Stromal cell of bone marrow (primary cell): Measurements from ENCODE around the gene SH3D21.

Source experiments
- DNase-seq: peaks from one replicate; pipeline ENCODE4 v3.0.0-alpha.2; 2012; ENCODE audit warnings: low read depth

Gene SH3D21

DNA sequence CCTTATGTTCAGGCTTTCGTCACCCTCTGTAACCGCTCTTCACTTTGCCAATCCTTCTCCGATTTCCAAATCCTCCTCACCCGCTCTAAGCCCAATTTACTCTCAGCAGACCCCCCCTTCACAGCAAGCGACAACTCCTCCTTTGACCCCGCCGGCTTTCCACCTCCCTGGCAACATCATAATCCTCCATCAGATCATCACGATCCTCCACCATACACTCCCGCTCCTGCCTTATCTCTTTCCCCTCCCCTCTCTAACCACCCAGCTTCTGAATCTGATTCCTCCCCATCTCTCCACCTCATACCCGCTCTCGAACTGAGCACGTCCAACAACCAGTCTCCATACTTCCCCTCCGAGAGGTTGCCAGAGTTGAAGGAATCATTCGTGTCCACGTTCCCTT is 24.8 kb downstream of the SH3D21 start:
- DNase-seq = no peak

DNA sequence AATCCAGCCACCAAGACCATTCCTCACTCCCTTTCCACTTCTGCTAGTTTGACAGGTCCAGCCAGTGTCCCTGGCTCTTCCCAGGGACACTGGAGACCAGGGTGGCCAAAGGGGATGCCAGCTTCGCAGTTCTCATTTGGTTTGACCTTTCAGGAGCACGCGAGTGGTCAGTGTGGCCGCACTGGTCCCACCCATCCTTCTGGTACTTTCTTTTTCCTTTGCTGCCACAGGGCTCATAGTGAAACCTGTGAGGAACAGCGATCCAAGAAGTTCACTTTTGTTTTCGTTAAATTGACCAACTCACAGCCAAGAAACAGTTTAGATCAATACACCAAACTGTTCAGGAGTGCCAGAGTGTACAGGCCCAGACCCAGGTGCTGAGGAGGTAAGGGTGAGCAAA is 31.7 kb downstream of the SH3D21 start:
- DNase-seq = no peak

DNA sequence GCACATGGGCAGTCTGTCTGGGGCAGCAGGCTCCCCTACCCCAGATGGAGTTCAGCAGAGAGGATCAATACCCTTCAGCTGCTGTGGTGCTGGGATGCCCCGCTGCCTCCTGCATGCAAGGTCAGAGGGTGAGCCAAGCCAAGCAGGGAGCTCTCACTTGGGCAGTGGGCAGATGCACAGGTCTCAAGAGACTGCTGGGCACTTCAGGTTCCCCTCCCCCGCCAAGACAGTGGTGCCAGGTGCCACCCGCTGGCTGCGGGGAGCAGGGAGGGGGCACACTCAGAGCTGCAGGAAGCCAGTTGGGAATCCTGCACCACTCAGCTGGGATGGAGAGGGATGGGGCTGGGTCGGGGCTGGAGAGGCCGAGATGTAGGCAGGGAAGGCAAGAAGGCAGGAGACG is 33.0 kb downstream of the SH3D21 start:
- DNase-seq = no peak

DNA sequence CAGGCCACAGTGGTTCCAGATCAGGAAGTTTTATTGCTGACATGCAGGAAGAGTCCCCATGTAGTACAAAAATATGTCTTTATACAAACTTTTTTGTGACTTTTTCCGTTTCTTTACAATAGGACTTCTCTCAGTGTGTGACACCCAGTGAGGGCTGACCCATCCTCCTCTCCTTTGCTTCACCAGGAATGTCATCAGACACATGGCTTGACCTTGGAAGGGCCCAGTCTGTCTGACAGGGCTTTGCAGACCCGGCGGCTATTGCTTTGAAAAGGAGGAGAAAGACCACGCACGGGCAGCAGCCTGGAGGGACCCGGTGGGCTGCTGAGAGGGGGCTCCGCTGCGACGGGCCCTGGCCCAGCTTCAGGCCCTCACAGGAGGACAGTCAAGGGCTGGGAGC is 33.4 kb downstream of the SH3D21 start:
- no peak for DNase-seq

GRCh38 chr1:36341626-36342320 is 35.6 kb downstream of the SH3D21 start:
- no peak for DNase-seq

GRCh38 chr1:36342426-36343185 is 36.4 kb downstream of the SH3D21 start:
- peak; percentile 80 for DNase-seq

DNA sequence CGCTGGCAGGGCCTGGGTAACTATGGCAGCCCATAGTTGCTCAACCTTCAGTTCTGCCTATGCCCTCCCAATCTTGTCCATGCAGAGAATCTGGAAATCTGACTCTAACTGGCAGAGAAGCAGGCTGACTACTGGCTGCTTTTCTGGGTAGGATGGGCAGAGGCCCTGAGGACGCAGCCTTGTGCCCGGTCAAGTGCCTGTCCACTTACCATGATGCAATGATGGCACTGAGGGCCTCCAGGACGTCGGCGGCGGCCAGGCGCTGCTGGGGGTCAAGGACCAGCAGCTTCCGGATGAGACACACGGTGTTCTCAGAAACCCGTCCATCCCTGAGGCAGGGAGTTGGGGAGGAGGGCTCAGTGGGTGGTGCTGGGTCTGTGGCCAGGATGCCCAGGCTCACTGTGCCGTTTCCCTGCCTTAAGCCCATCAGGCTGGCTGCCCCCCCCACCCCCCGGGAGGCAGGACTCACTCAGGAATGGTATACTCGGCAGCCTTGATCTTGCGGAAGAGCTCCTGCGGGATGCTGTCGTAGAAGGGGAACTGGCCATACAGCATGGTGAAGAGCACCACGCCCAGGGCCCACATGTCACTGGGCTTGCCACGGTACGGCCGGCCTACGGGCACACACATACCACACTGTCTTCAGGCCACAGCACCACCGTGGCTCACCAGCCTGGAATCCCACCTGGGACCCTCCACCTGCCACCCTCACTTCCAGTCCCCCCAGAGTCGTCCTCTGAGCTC is 37.7 kb downstream of the SH3D21 start:
- no peak for DNase-seq

GRCh38 chr1:36344395-36344680 is 38.2 kb downstream of the SH3D21 start:
- DNase-seq = no peak

DNA sequence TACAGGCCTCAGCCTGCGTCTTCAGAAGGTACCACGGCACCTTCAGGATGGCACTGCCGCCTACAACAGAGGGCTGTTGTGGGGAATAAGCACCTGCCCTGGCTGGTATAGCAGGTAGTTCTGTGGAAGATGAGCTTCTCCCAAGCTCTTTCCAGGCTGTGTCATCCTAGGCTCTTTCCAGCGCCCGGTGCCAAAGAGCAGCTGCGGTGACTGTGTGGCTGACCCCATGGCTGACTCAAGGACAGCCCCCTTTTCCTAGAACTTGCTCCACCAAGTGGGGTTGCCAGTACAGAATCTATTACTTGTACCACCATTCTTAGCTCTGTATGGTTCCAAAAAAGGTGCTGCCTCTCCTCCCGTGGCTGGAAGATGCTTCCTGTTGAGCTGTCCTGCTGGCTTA is 39.2 kb downstream of the SH3D21 start:
- no peak for DNase-seq

DNA sequence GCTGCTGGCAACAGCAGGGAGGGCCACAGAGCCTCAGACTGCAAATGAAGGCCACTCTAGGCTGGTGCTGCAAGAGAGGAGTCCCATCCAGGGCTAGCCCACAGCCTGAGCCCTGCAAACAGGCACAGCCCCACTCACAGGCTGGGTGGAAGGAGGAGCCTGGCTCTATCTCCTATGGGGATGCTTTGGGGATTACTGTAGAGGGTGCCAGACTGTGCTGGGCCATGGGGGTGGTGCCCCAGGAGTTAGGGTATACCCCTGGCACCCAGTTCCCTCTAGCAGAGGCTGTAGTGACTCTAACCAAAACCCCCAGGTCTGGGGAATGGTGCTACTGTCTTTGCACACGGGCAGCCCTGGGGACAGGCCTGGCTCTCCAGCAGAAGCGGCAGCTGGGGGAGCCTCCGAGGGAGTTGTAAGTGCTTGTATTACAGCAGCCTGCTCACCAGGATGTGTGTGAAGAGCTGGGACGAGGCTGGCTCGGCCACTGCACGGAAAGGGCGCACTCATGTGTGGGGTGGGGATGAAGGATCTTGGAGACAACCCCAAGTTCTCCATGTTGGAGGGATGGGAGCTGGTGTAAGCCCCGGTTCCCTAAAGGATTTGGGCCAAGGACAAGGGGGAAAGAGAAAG is 40.7 kb downstream of the SH3D21 start:
- no peak for DNase-seq

- no peak for DNase-seq
Observed at GRCh38 chr1:36349241-36349671, 43.1 kb downstream of the SH3D21 start.

GRCh38 chr1:36349839-36350238 is 43.7 kb downstream of the SH3D21 start:
- no peak for DNase-seq

DNA sequence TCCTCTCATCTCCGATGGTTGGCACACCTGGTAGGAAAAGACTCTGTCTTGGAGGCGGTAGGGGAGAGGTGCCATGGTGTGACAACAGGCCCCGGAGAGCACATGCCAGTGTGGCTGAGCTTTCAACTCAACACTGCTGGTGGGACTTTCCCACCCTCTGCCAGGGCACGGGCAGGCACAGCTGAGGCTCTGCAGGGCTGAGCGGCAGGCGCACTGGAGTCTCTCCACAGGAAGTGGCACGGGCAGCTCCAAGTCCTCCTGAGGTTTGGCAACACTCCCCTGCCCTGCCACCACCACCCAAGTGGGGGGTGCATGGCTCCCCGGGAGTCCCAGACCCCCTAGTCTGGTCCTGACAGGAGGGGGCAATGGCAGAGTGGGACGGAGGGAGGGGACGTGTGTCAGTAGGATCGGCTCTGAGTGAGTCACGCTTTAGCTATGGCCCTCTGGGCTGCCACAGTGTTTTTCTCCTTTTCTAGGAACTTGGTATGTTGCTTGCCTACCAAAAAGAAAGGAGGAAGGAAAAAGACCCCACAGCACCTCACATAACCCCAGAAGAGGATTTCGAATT is 44.6 kb downstream of the SH3D21 start:
- DNase-seq = peak; percentile 47

DNA sequence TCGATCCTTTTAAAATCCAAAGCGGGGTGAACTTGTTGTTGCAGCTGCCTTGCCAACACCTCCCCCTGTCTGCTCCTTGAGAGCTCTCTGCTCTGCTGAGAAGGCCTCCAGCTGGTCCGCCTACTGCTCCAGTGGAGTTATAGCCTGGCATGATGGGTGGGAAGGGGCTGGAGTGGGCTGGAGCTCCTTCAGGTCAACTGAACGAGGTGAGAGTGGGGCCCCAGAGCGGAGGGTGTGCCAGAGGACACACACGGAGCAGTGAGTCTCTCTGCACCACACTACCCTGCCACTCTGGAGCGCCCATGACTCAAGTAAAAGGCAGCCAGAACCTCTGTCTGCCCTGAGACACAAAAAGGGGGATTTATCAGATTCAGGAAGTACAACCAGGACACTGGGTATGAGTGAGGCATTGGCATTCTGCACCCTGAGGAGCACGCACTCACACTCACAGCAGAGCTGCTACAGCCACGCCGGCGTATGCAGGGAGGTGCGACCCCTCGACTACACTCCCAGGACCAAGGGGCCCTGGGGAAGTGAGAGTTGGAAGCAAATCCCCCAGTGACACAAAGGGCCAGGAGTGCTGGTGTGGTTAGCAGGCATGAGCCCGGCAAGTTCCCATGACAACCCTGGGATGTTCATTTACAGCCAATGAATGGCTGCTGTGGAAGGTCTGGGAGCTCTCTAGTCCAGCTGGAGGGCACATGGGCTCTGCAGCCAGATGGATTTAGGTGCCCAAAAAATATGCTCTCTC is 45.2 kb downstream of the SH3D21 start:
- DNase-seq = peak; percentile 78

- DNase-seq = no peak
Observed at GRCh38 chr1:36352125-36352909, 46.1 kb downstream of the SH3D21 start.

GRCh38 chr1:36352910-36353878 is 47.0 kb downstream of the SH3D21 start:
- peak; percentile 51 for DNase-seq

GRCh38 chr1:36354486-36354885 is 48.3 kb downstream of the SH3D21 start:
- DNase-seq = no peak

DNA sequence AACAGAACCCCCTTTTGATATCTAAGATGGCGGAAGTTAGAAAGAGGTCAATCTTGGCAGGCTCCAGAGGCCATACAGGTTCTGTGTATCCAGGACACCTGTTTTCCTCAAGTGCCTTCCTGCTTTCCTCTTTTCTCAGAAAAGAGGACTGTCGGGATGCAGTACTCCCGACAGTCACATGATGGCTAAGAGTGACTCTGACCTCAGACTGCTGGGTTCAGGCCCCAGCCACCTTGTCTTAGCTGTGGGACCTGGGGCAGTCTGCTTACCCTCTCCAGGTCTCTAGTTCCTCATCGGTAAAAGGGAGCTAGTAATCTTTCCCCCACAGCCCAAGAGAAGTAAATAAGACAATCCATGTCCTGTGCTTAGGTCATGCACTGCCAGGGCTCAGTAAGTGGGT is 49.6 kb downstream of the SH3D21 start:
- DNase-seq = no peak

DNA sequence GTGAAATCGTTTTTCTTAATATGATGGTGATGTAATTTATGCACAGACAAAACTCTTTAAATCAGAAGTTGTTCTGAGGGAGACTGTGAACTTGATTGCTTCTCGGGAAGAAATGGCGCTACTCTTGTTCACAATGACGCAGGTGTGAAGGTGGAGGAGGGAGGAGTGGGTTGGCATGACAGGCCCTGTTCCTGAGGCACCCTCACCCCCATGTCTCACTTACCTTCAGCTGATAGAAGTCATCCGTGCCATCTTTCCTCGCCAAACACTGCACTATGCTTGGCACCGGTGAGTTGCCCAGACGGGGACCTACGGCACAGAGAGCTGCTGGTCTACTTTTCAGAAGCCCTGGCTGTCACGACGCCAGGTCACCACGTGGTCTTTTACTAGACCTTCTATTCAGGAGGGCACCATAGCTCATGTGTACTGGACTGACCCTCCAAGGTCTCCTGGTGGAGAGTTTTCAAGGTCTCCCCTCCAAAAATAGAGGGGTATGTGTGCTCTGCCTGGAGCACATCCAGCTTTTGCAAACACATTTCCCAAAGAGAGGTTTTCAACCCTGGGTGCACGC is 52.4 kb downstream of the SH3D21 start:
- no peak for DNase-seq
